Lower lobe of right lung (tissue), 2 donors: ENCODE results near the gene NR6A1. TPM values are rescaled to one million over a fixed set of nuclear protein-coding genes. Genes with fewer than 3 reads are reported as not detected.

ENCODE experiments used
- ATAC-seq, 2 donors: fragments of 200-7000 bp; cut with Tn5 transposase; one replicate each; pipeline ENCODE4 v1.9.1; 2020 to 2022; ENCODE audit warnings: mild to moderate bottlenecking in 2 of 2, moderate library complexity in 2 of 2
- DNase-seq: peaks from one replicate; pipeline ENCODE4 v3.0.0-alpha.2; 2020
- H3K27ac ChIP-seq: fragments of 200-600 bp; one replicate; pipeline ENCODE4 v1.8.0; 2022
- H3K27me3 ChIP-seq: fragments of 200-600 bp; one replicate; pipeline ENCODE4 v1.8.0; 2022; ENCODE audit warnings: low read depth
- H3K36me3 ChIP-seq: fragments of 200-600 bp; one replicate; pipeline ENCODE4 v1.8.0; 2022; ENCODE audit warnings: mild to moderate bottlenecking
- H3K4me1 ChIP-seq: fragments of 200-600 bp; one replicate; pipeline ENCODE4 v1.8.0; 2022
- H3K4me3 ChIP-seq: fragments of 200-600 bp; one replicate; pipeline ENCODE4 v1.8.0; 2022; ENCODE audit warnings: mild to moderate bottlenecking
- H3K9me3 ChIP-seq: fragments of 200-600 bp; one replicate; pipeline ENCODE4 v1.8.0; 2022
- CTCF ChIP-seq: fragments of 200-600 bp; IDR thresholded peaks from one replicate; pipeline ENCODE4 v1.8.0; 2022; ENCODE audit warnings: antibody characterized with exemption, mild to moderate bottlenecking
- intact Hi-C: fragments of 100-400 bp; cut with DNase I; formaldehyde crosslinking; loops from one replicate; pipeline ENCODE4 v1.11.0; 2022
- total RNA-seq: library from RNA; stranded (reverse); fragmentation: NEBNext Ultra II Directional; extraction: Animal tissue kit (Norgen Biotek cat#: 25700); gene quantifications from one replicate; pipeline ENCODE4 v1.2.1, GENCODE V29; 2021
- donor health status: DM: no; HTN: yes; CAD: no; lungs with severe emphysema.

Gene NR6A1
- total RNA-seq, 1 donor from 2014 or later, result 4.5 TPM

DNA sequence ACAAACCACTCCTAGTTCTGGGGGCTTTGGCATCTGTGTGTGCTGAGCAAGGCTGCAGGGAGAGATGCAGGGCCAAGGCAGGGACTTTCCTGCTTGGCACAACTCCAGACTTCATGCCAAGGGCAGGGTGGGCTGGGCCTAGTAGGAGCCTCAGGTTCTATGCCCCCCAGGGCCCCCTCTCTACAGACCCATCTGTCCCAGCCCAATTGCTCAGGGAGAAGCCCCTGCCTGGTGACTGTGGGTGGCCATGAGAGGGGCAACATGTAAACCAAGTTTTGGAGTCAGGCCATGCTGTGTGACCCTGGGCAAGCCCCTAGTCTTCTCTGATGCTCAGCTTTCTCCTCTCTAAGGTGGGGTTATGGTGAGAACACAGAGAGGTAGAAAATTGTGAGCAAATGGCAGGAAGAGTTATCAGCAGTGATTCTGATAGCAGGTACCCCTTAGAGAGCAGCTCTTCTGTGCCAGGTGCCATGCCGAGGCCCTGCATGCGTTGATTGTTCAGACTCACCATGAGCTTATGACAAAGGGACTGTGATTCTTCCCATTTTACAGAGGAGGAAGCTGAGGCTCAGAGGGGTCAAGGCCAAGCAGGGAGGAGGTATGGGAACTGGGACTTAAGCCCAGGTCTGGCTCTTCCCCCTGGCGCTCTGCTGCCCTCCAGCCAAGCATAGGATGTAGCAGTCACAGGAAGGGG lies 11.0 kb upstream of the NR6A1 start:
- Histone ChIP-seq H3K4me3 (no peak overlapping the region), H3K36me3 (no peaks in the 10 kb centered on the region), H3K9me3 (no peaks in the 10 kb centered on the region), H3K27ac (peak overlapping the region; percentile 36), H3K27me3 (peaks cover 4% of the 10 kb centered on the region), H3K4me1 (peaks cover 41% of the 10 kb centered on the region)
- DNase-seq (no peak), ATAC-seq (no peak)
- no peak for TF ChIP-seq CTCF
- intact Hi-C loops, result no loop called here

DNA sequence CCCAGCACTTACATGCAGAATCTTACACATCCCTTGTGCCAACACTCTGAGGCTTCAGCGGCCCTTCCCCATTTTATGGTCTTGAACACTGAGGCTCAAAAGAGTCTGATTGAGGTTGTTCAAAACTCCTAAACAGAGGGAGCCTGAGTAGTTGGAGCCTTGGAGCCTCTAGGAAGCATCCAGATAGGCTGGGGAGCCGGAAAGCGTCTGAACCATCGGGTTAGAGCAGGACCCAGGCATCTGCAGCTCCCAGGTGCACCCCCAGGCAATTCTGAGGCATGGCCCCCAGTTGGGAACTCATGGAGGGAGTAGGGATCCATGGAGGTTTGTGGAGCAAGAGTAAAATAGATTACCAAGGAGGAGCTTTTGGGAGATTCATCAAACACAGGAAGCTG lies 9.6 kb upstream of the NR6A1 start:
- no peak for DNase-seq
- intact Hi-C loops, result no loop called here
- Histone ChIP-seq H3K36me3 (no peaks in the 10 kb centered on the region), H3K4me3 (no peak overlapping the region), H3K27ac (no peak overlapping the region), H3K27me3 (peaks cover 15% of the 10 kb centered on the region), H3K9me3 (no peaks in the 10 kb centered on the region), H3K4me1 (peaks cover 51% of the 10 kb centered on the region)
- no peak for TF ChIP-seq CTCF
- no peak for ATAC-seq

DNA sequence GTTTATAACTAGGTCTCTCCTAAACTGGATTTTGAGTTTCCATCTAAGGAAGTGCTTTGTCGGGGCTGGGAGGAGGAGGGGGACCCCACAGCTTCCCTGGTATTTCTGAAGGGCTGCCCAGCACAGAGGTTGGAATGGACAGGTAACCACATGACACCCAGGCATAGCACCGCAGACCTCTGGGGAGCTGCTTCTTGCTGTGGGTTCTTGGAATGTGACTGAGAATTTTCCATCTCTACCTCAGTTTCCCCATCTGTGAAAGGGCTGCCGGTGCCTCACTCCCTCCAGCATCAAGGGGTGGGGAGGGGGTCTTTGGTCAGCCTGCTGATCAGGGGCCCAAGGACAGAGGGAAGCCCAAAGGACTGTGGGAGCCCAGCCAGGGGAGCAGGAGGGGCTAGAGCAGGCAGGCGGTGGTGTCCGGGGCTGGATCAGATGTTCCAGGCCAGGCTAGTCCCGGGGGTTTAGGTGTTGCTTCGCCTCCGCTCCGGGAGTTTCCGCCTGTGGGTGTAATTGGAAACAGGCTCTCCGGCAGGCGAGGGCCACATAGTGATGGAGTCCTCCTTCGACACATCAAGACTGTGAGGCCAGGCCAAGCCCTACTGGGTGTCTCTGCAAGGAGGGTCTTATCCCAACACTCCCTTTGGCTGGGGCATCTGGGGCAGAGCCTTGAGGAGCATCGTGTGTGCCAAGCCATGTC lies 9.1 kb upstream of the NR6A1 start:
- Histone ChIP-seq H3K27ac (peak overlapping the region; percentile 24), H3K27me3 (peaks cover 21% of the 10 kb centered on the region), H3K4me3 (no peak overlapping the region), H3K4me1 (peaks cover 51% of the 10 kb centered on the region), H3K36me3 (no peaks in the 10 kb centered on the region), H3K9me3 (no peaks in the 10 kb centered on the region)
- no peak for TF ChIP-seq CTCF
- intact Hi-C loops, result no loop called here
- ATAC-seq, result no peak
- DNase-seq, result no peak

DNA sequence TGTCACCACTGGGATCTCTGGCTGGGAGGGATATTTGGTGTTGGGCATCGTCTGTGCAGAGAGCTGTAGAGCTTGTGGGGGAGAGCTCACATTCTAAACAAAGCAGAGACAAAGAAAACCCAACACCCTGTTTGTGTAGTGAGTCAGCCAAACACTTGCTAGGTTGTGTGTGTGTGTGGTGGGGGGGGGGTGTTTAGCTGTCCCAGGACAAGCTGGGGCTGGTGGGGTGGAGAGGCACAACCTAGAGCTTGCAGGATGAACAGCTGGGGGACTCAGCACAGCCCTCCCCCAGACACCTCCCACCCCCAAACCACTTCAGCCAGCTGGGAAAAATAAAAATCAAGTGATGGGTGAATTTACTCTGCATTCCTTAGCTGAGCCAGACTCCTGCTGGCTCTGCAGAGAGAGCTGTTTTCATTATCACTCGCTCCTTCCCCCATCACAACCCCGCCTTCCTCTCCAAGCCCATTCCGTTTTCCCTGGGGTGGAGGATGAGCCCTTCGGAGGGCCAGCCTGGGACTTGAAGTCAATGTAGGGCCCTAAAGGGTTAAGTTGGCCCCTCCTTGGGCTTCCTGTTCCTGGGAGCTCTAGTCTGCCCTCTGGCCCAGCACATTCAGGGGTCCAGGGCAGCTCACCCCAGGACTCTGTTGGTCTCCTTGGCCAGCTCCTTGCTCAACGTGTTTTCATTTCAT lies 8.4 kb upstream of the NR6A1 start:
- Histone ChIP-seq H3K9me3 (no peaks in the 10 kb centered on the region), H3K4me1 (peaks cover 52% of the 10 kb centered on the region), H3K27me3 (peaks cover 24% of the 10 kb centered on the region), H3K4me3 (no peak overlapping the region), H3K27ac (peak overlapping the region; percentile 24), H3K36me3 (no peaks in the 10 kb centered on the region)
- intact Hi-C loops, result no loop called here
- DNase-seq, result no peak
- no peak for TF ChIP-seq CTCF
- ATAC-seq, result peak; percentile 8 to 20

DNA sequence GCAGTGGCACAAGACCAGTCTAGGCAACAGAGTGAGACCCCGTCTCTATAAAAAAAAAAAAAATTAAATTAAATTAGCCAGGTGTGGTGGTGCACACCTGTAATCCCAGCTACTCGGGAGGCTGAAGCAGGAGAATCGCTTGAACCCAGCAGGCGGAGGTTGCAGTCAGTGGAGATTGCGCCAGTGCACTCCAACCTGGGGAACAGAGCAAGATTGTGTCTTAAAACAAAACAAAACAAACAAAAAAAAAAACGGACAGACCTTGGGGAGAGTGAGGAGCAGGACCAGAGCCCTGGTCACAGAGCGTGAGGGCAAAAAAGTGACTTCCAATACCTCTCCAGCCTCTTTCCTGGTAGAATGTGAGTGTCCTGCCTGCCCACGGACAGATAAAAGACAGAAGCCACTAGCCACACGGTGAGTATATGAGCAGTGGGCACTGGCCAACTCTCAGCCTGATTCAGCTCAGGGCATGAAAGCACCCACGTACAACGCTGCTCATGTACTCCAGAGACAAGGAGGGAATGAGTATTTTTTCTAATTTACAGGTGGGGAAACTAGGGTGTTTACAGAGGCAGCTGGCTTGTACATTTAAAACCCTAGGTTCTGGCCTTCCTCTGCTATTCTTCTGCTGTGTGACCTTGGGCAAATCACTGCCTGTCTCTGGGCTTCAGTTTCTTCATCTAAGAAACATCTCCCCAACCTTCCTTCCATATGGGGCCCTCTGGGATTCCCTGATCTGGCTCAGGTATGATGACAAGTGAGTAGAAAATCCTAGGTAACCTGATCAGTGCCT lies 7.7 kb upstream of the NR6A1 start:
- Histone ChIP-seq H3K27me3 (peaks cover 24% of the 10 kb centered on the region), H3K36me3 (no peaks in the 10 kb centered on the region), H3K4me1 (peaks cover 47% of the 10 kb centered on the region), H3K27ac (peak overlapping the region; percentile 24), H3K4me3 (no peak overlapping the region), H3K9me3 (no peaks in the 10 kb centered on the region)
- intact Hi-C loops, result no loop called here
- TF ChIP-seq CTCF, result no peak
- ATAC-seq (no peak), DNase-seq (no peak)
